A549 treated with ZK216348 at 1 μM for 4 hours (cell line): Measurements from ENCODE around the gene MOK. TPM values are rescaled to one million over a fixed set of nuclear protein-coding genes. Genes with fewer than 3 reads are reported as not detected.

Source experiments
- total RNA-seq: library from RNA; stranded (reverse); fragments of 200-300 nt; extraction: Qiagen RNA extraction; gene quantifications from 5 replicates; pipeline ENCODE4 v1.2.3, GENCODE V29; 2022; ENCODE audit warnings: low read depth

Gene MOK
- total RNA-seq, result 21.7 to 27.1 TPM (median 23.5 TPM) in 5 replicates

GRCh38 chr14:102304611-102305506 lies at the start of gene MOK:
MOK (minus strand) TSS chr14:102305164; CDS start chr14:102304968, 196 bp downstream.

DNA sequence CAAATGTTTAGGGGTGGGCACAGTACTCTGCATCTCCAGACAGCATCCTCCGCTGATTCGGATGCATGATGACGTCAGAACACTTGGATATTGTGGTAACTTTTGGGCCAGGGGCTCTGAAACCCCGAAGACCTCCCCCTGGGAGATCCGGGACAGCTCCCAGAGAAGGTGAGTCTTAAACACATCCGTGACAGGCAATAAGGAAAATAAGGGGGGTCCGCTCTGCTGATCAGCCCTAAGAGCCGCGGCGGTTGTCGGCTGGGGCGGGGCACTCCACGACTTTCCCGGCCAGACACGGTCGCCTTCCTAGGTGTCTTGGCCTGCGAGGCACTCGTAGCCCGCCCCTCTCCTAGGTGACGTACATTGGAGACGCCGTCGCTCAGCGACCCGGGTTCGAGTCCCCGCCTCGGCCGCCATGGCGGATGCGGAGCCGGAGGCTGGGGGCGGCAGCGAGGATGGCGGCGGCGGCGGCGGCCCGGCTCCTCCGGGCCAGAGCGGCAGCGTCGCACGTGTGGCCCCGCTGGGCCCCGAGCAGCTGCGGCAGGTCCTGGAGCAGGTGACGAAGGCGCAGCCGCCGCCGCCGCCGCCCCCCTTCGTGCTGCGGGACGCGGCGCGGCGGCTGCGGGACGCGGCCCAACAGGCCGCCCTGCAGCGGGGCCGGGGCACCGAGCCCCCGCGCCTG lies 14.5 kb upstream of the MOK start, which contains the start of gene ZNF839:
Gene ZNF839 (plus strand): TSS at position 396 of the 682 bp plus-strand sequence. CDS start 20 bp downstream, at position 416.

Other genes with a start within 250 kb of the MOK start
- gene HSP90AA1, start 218.1 kb downstream of the MOK start, total RNA-seq, result 759 to 1,165 TPM (median 873 TPM) in 5 replicates
- gene WDR20, start 165.3 kb downstream of the MOK start, total RNA-seq, result 20.1 to 21.9 TPM (median 20.4 TPM) in 5 replicates
- 5.8 to 7.2 TPM (median 6.6 TPM) in 5 replicates for gene ZNF839, start 14.6 kb upstream of the MOK start, total RNA-seq
- 53.7 to 76.1 TPM (median 57.5 TPM) in 5 replicates for gene CINP, start 57.7 kb upstream of the MOK start, total RNA-seq
- gene TECPR2, start 57.8 kb upstream of the MOK start, total RNA-seq, result 4.0 to 9.7 TPM (median 8.7 TPM) in 5 replicates
- 3.9 to 15.7 TPM (median 13.8 TPM) in 5 replicates for gene ANKRD9, start 204.6 kb upstream of the MOK start, total RNA-seq